GM19328 (cell line): ENCODE measurements around the gene DTNB.

Experiments
- ATAC-seq: cut with Tn5 transposase; IDR thresholded peaks from one replicate; pipeline ENCODE4 v1.9.1; 2021; ENCODE audit warnings: mild to moderate bottlenecking, moderate library complexity; ENCODE audit not compliant: unreplicated experiment

The DTNB gene

GRCh38 chr2:25355270-25355669 lies 318.1 kb downstream of the DTNB start:
- ATAC-seq, result no peak

- no peak for ATAC-seq
Observed at GRCh38 chr2:25354116-25354515, 319.3 kb downstream of the DTNB start.

GRCh38 chr2:25349397-25349796 lies 324.0 kb downstream of the DTNB start:
- ATAC-seq, result no peak

- no peak for ATAC-seq
Observed at GRCh38 chr2:25347846-25348245, 325.5 kb downstream of the DTNB start.

GRCh38 chr2:25347205-25347815 lies 326.1 kb downstream of the DTNB start:
- no peak for ATAC-seq

- no peak for ATAC-seq
Observed at GRCh38 chr2:25343187-25343825, 330.1 kb downstream of the DTNB start.

- peak; percentile 68 for ATAC-seq
Observed at GRCh38 chr2:25342372-25343186, 330.8 kb downstream of the DTNB start.

- peak; percentile 33 for ATAC-seq
Observed at GRCh38 chr2:25341753-25342371, 331.5 kb downstream of the DTNB start, which contains the start of gene DNMT3A. Gene DNMT3A (minus strand): TSS chr2:25341925. CDS start chr2:25313984, 27,941 bp downstream.

GRCh38 chr2:25341011-25341727 lies 332.2 kb downstream of the DTNB start:
- ATAC-seq, result peak; percentile 21

- no peak for ATAC-seq
Observed at GRCh38 chr2:25340181-25340921, 333.0 kb downstream of the DTNB start.

- ATAC-seq, result no peak
Observed at GRCh38 chr2:25339791-25340180, 333.6 kb downstream of the DTNB start.

- ATAC-seq, result no peak
Observed at GRCh38 chr2:25339211-25339674, 334.1 kb downstream of the DTNB start.

GRCh38 chr2:25338401-25338800 lies 335.0 kb downstream of the DTNB start:
- ATAC-seq, result no peak

GRCh38 chr2:25337891-25338290 lies 335.5 kb downstream of the DTNB start:
- ATAC-seq, result no peak

- no peak for ATAC-seq
Observed at GRCh38 chr2:25337276-25337675, 336.1 kb downstream of the DTNB start.

GRCh38 chr2:25336383-25336841 lies 337.0 kb downstream of the DTNB start:
- no peak for ATAC-seq

- ATAC-seq, result no peak
Observed at GRCh38 chr2:25335971-25336370, 337.4 kb downstream of the DTNB start.

- no peak for ATAC-seq
Observed at GRCh38 chr2:25335204-25335603, 338.2 kb downstream of the DTNB start.

- ATAC-seq, result no peak
Observed at GRCh38 chr2:25334482-25334881, 338.9 kb downstream of the DTNB start.

GRCh38 chr2:25333981-25334380 lies 339.4 kb downstream of the DTNB start:
- no peak for ATAC-seq
